Neuronal stem cell (in vitro differentiated cells): ENCODE data around the gene PNPLA1.

Experiments used
- DNase-seq: peaks from one replicate; pipeline ENCODE4 v3.0.0-alpha.2; 2013; ENCODE audit warnings: low spot score
- H2AFZ ChIP-seq: one replicate; pipeline ENCODE4 v1.6.1; 2013; ENCODE audit warnings: mild to moderate bottlenecking, low read length, inconsistent platforms
- H2AK5ac ChIP-seq: 2 replicates; pipeline ENCODE4 v1.6.1; 2013; ENCODE audit warnings: low read depth, mild to moderate bottlenecking, inconsistent platforms, low read length, moderate library complexity, mixed read lengths
- H2BK120ac ChIP-seq: 2 replicates; pipeline ENCODE4 v1.6.1; 2013; ENCODE audit warnings: low read depth, mild to moderate bottlenecking, inconsistent platforms, low read length, moderate library complexity, mixed read lengths
- H2BK12ac ChIP-seq: one replicate; pipeline ENCODE4 v1.6.1; 2013; ENCODE audit warnings: low read length, inconsistent platforms
- H2BK15ac ChIP-seq: 2 replicates; pipeline ENCODE4 v1.6.1; 2013; ENCODE audit warnings: mild to moderate bottlenecking, low read length, inconsistent platforms, mixed read lengths
- H2BK5ac ChIP-seq: one replicate; pipeline ENCODE4 v1.6.1; 2013; ENCODE audit warnings: inconsistent platforms, mild to moderate bottlenecking, low read length, moderate library complexity
- H3K14ac ChIP-seq: one replicate; pipeline ENCODE4 v1.6.1; 2013; ENCODE audit warnings: low read length, inconsistent platforms
- H3K18ac ChIP-seq: 2 replicates; pipeline ENCODE4 v1.6.1; 2013; ENCODE audit warnings: low read length, inconsistent platforms
- H3K23ac ChIP-seq: 2 replicates; pipeline ENCODE4 v1.6.1; 2013; ENCODE audit warnings: low read depth, mild to moderate bottlenecking, mixed read lengths, low read length, inconsistent platforms; ENCODE audit not compliant: poor library complexity
- H3K27ac ChIP-seq: replicated peaks from 3 replicates; pipeline ENCODE4 v1.5.1; 2013; ENCODE audit warnings: low read length, inconsistent platforms
- H3K27me3 ChIP-seq, 3 experiments: 2 replicates each; pipeline ENCODE4 v1.6.1; 2013; ENCODE audit warnings: low read length in 3 of 3, mild to moderate bottlenecking in 2 of 3, inconsistent platforms in 1 of 3, low read depth in 1 of 3, mixed read lengths in 1 of 3, moderate library complexity in 1 of 3; ENCODE audit not compliant: control insufficient read depth in 3 of 3, insufficient read depth in 3 of 3
- H3K36me3 ChIP-seq, 2 donors: replicated peaks in 1 of 2; 2 replicates each; pipeline ENCODE4 v1.6.1; 2013; ENCODE audit warnings: low read length in 2 of 2; ENCODE audit not compliant: control insufficient read depth in 2 of 2, insufficient read depth in 2 of 2
- H3K4ac ChIP-seq: 2 replicates; pipeline ENCODE4 v1.6.1; 2013; ENCODE audit warnings: inconsistent platforms, mild to moderate bottlenecking, low read length, moderate library complexity
- H3K4me1 ChIP-seq, 2 donors: 1 replicate in 1 of 2; 2 replicates in 1 of 2; pipeline ENCODE4 v1.6.1; 2013; ENCODE audit warnings: low read length in 2 of 2, low read depth in 1 of 2; ENCODE audit not compliant: control insufficient read depth in 2 of 2, insufficient read depth in 1 of 2
- H3K4me2 ChIP-seq: one replicate; pipeline ENCODE4 v1.6.1; 2013; ENCODE audit warnings: mild to moderate bottlenecking, low read length, inconsistent platforms; ENCODE audit not compliant: insufficient read depth, poor library complexity, severe bottlenecking
- H3K4me3 ChIP-seq, 2 donors: 2 replicates each; pipeline ENCODE4 v1.5.1; 2013; ENCODE audit warnings: low read length in 2 of 2, mild to moderate bottlenecking in 2 of 2, inconsistent platforms in 1 of 2, moderate library complexity in 1 of 2
- H3K79me1 ChIP-seq: one replicate; pipeline ENCODE4 v1.6.1; 2013; ENCODE audit warnings: low read depth, mild to moderate bottlenecking, inconsistent platforms, low read length, moderate library complexity
- H3K9ac ChIP-seq: one replicate; pipeline ENCODE4 v1.6.1; 2013; ENCODE audit warnings: mild to moderate bottlenecking, low read depth, low read length, inconsistent platforms; ENCODE audit not compliant: poor library complexity
- H3K9me3 ChIP-seq, 2 donors: replicated peaks in 1 of 2; 2 replicates each; pipeline versions ENCODE3 to v1.6.1; 2013; ENCODE audit warnings: low read length in 2 of 2, mild to moderate bottlenecking in 2 of 2, inconsistent platforms in 1 of 2, low read depth in 1 of 2, mixed read lengths in 1 of 2, moderate library complexity in 1 of 2; ENCODE audit not compliant: control insufficient read depth in 2 of 2, insufficient read depth in 1 of 2
- H4K8ac ChIP-seq: one replicate; pipeline ENCODE4 v1.6.1; 2013; ENCODE audit warnings: low read depth, mild to moderate bottlenecking, inconsistent platforms, low read length, moderate library complexity
- H4K91ac ChIP-seq: one replicate; pipeline ENCODE4 v1.6.1; 2013; ENCODE audit warnings: low read length, low read depth, mild to moderate bottlenecking, inconsistent platforms; ENCODE audit not compliant: poor library complexity
- WGBS, 2 donors: extraction: QIAGEN DNeasy Blood & Tissue Kit; methylation state at CpG; one replicate each; pipeline ENCODE4 v1.1.7; 2013; ENCODE audit warnings: missing lambda C conversion rate in 2 of 2, mixed read lengths in 1 of 2; ENCODE audit not compliant: insufficient read length in 2 of 2, insufficient replicate concordance in 1 of 2; ENCODE audit errors: extremely low coverage in 2 of 2; 5-methylcytosine and 5-hydroxymethylcytosine counted together

PNPLA1 gene

GRCh38 chr6:36298027-36298426, 28.2 kb downstream of the PNPLA1 start:
- no peak overlapping the region for H3K4me2 ChIP-seq
- H3K27ac ChIP-seq = no peak overlapping the region
- peaks cover 0 to 9% (median 0%) of the 10 kb centered on the region in 3 experiments for H3K27me3 ChIP-seq
- no peak overlapping the region for H3K18ac ChIP-seq
- no peak overlapping the region for H2BK12ac ChIP-seq
- DNase-seq = no peak
- peaks cover 0 to 4% of the 10 kb centered on the region in 2 donors for H3K4me1 ChIP-seq
- H3K4me3 ChIP-seq = no peak overlapping the region
- H4K91ac ChIP-seq = no peak overlapping the region
- no peak overlapping the region for H2BK15ac ChIP-seq
- no CpG with 5 or more reads among the region's 4 CpGs for WGBS, 2 donors
- no peak overlapping the region for H2AFZ ChIP-seq
- H3K14ac ChIP-seq = no peak overlapping the region
- H2BK120ac ChIP-seq = no peak overlapping the region
- no peak overlapping the region for H2BK5ac ChIP-seq
- no peak overlapping the region for H3K4ac ChIP-seq
- no peak overlapping the region for H3K23ac ChIP-seq
- no peak overlapping the region for H3K9ac ChIP-seq
- no peak overlapping the region for H2AK5ac ChIP-seq
- no peak overlapping the region for H4K8ac ChIP-seq
- no peaks in the 10 kb centered on the region for H3K9me3 ChIP-seq
- H3K36me3 ChIP-seq = no peaks in the 10 kb centered on the region
- no peaks in the 10 kb centered on the region for H3K79me1 ChIP-seq

GRCh38 chr6:36301085-36301658, 31.3 kb downstream of the PNPLA1 start:
- Histone ChIP-seq H3K18ac (peak overlapping the region; percentile 51), H3K4me3 (peak overlapping the region in 1 of 2 donors; percentile 71), H3K4me2 (no peak overlapping the region), H3K14ac (no peak overlapping the region), H3K27ac (no peak overlapping the region), H2BK5ac (no peak overlapping the region), H4K91ac (no peak overlapping the region), H3K27me3 (no peaks in the 10 kb centered on the region), H2BK12ac (no peak overlapping the region), H3K9me3 (no peaks in the 10 kb centered on the region), H2BK120ac (no peak overlapping the region), H3K4ac (no peak overlapping the region), H2BK15ac (no peak overlapping the region), H2AFZ (no peak overlapping the region), H3K36me3 (no peaks in the 10 kb centered on the region), H3K23ac (no peak overlapping the region), H2AK5ac (no peak overlapping the region), H3K79me1 (no peaks in the 10 kb centered on the region), H3K9ac (no peak overlapping the region), H4K8ac (no peak overlapping the region), H3K4me1 (peaks cover under 1 to 4% of the 10 kb centered on the region in 2 donors)
- no peak for DNase-seq
- WGBS, 2 donors = no CpG with 5 or more reads among the region's 10 CpGs

- Histone ChIP-seq H4K91ac (no peak overlapping the region), H3K79me1 (no peaks in the 10 kb centered on the region), H4K8ac (no peak overlapping the region), H2BK120ac (no peak overlapping the region), H3K4me1 (peaks cover 6 to 8% of the 10 kb centered on the region in 2 donors), H3K9ac (no peak overlapping the region), H3K9me3 (no peaks in the 10 kb centered on the region), H3K18ac (no peak overlapping the region), H3K23ac (no peak overlapping the region), H3K4me3 (no peak overlapping the region), H3K27ac (no peak overlapping the region), H3K4me2 (no peak overlapping the region), H3K14ac (no peak overlapping the region), H2BK15ac (no peak overlapping the region), H3K36me3 (no peaks in the 10 kb centered on the region), H2BK5ac (no peak overlapping the region), H2AK5ac (peak overlapping the region; percentile 13), H2BK12ac (no peak overlapping the region), H3K4ac (no peak overlapping the region), H3K27me3 (no peaks in the 10 kb centered on the region), H2AFZ (no peak overlapping the region)
- no CpG with 5 or more reads among the region's 7 CpGs for WGBS, 2 donors
- DNase-seq = no peak
Measured at GRCh38 chr6:36301781-36302180, 31.9 kb downstream of the PNPLA1 start.

GRCh38 chr6:36302227-36302976, 32.5 kb downstream of the PNPLA1 start:
- H3K4me3 ChIP-seq = no peak overlapping the region
- H3K4me2 ChIP-seq = no peak overlapping the region
- DNase-seq = peak; percentile 88
- H2AK5ac ChIP-seq = peak overlapping the region; percentile 13
- no peaks in the 10 kb centered on the region for H3K36me3 ChIP-seq
- no CpG with 5 or more reads among the region's 13 CpGs for WGBS, 2 donors
- no peak overlapping the region for H2BK5ac ChIP-seq
- peaks cover 7 to 8% of the 10 kb centered on the region in 2 donors for H3K4me1 ChIP-seq
- peak overlapping the region; percentile 28 for H2AFZ ChIP-seq
- H4K91ac ChIP-seq = no peak overlapping the region
- no peak overlapping the region for H2BK120ac ChIP-seq
- no peaks in the 10 kb centered on the region for H3K9me3 ChIP-seq
- no peak overlapping the region for H2BK15ac ChIP-seq
- H3K27ac ChIP-seq = no peak overlapping the region
- H2BK12ac ChIP-seq = no peak overlapping the region
- H3K14ac ChIP-seq = no peak overlapping the region
- H3K9ac ChIP-seq = no peak overlapping the region
- no peaks in the 10 kb centered on the region for H3K79me1 ChIP-seq
- no peak overlapping the region for H3K4ac ChIP-seq
- no peaks in the 10 kb centered on the region for H3K27me3 ChIP-seq
- H4K8ac ChIP-seq = no peak overlapping the region
- no peak overlapping the region for H3K23ac ChIP-seq
- peak overlapping the region; percentile 21 for H3K18ac ChIP-seq
